ENCODE results near the gene ZXDA. TPM values are rescaled to one million over a fixed set of nuclear protein-coding genes. Genes with fewer than 3 reads are reported as not detected.
"Not testable (repeated sequence)": the region's sequence is repeated elsewhere in the genome, so short reads cannot be mapped to it uniquely, and the experiment has no call there.

ZXDA gene
- total RNA-seq, 1 donor from 2014 or later: 3.9 TPM

- H3K27me3 Mint-ChIP-seq (ENCODE audit: low read depth); DNase-seq (ENCODE audit: low spot score); H3K27ac Mint-ChIP-seq; H3K9me3 Mint-ChIP-seq: not testable (repeated sequence)
- intact Hi-C loops (cut with micrococcal nuclease): loop anchor here (5.0 to 10.0 kb wide), 3 partner anchors 214 to 1097 kb away; partner anchors contain the start of gene ZXDB
- Mint-ChIP-seq H3K4me1 (ENCODE audit: low read depth) (peaks cover 27% of the 10 kb centered on the region), H3K4me3 (ENCODE audit: low read depth) (peak overlapping the region; percentile 37), H3K36me3 (ENCODE audit: low read depth) (peaks cover 18% of the 10 kb centered on the region)
These were observed 1.2 kb downstream of the ZXDA start for GRCh38 chrX:57908972-57909594.

- Mint-ChIP-seq H3K27ac (no peak overlapping the region), H3K4me1 (ENCODE audit: low read depth) (peaks cover 27% of the 10 kb centered on the region), H3K9me3 (no peaks in the 10 kb centered on the region), H3K27me3 (ENCODE audit: low read depth) (no peaks in the 10 kb centered on the region), H3K4me3 (ENCODE audit: low read depth) (peak overlapping the region; percentile 49), H3K36me3 (ENCODE audit: low read depth) (peaks cover 18% of the 10 kb centered on the region)
- intact Hi-C loops (cut with micrococcal nuclease): loop anchor here (5.0 to 10.0 kb wide), 3 partner anchors 212 to 1094 kb away; partner anchors contain the start of gene ZXDB
- DNase-seq (ENCODE audit: low spot score): no peak
These were observed 3.5 kb downstream of the ZXDA start for GRCh38 chrX:57906790-57907189.

- intact Hi-C loops (cut with micrococcal nuclease): loop anchor here (5.0 to 10.0 kb wide), 3 partner anchors 210 to 1093 kb away; partner anchors contain the start of gene ZXDB
- H3K4me1 Mint-ChIP-seq (ENCODE audit: low read depth): peaks cover 20% of the 10 kb centered on the region
- H3K9me3 Mint-ChIP-seq: no peaks in the 10 kb centered on the region
- peaks cover 18% of the 10 kb centered on the region for H3K36me3 Mint-ChIP-seq (ENCODE audit: low read depth)
- no peaks in the 10 kb centered on the region for H3K27me3 Mint-ChIP-seq (ENCODE audit: low read depth)
- no peak overlapping the region for H3K27ac Mint-ChIP-seq
- no peak for DNase-seq (ENCODE audit: low spot score)
- H3K4me3 Mint-ChIP-seq (ENCODE audit: low read depth): peak overlapping the region; percentile 61
These were observed 5.1 kb downstream of the ZXDA start for GRCh38 chrX:57905141-57905540.

- intact Hi-C loops (cut with micrococcal nuclease): loop anchor here (10.0 kb wide), 1 partner anchor 210 kb away; no protein-coding TSS in a partner anchor
These were observed 5.9 kb downstream of the ZXDA start for GRCh38 chrX:57904176-57904880.

DNA sequence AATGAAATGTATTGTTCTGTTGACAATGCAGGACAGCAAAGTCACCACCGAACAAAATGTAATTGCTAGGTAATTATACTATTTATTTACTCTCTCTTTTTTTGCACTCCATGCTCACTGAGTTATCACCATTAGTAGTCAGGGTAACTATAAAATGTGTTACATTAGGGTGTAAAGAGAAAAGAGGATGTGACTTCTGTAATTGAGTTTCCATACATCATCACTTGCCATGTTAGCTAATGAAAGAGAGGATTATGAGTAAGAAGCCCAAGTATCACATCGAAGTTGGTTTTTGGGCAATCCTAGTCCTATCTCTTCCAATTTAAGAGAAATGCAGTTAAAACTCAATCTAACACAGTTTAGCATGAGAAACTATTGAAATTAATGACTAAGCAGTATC, 7.6 kb downstream of the ZXDA start:
- Mint-ChIP-seq H3K4me3 (ENCODE audit: low read depth) (no peak overlapping the region), H3K4me1 (ENCODE audit: low read depth) (peaks cover 16% of the 10 kb centered on the region), H3K27me3 (ENCODE audit: low read depth) (no peaks in the 10 kb centered on the region), H3K27ac (no peak overlapping the region), H3K9me3 (no peaks in the 10 kb centered on the region), H3K36me3 (ENCODE audit: low read depth) (peaks cover 18% of the 10 kb centered on the region)
- no peak for DNase-seq (ENCODE audit: low spot score)
- intact Hi-C loops (cut with micrococcal nuclease): loop anchor here (10.0 kb wide), 1 partner anchor 208 kb away; no protein-coding TSS in a partner anchor

More at GRCh38 chrX:57904176-57904880, 5.9 kb downstream of the ZXDA start:
- H3K4me3 Mint-ChIP-seq (ENCODE audit: low read depth): no peak overlapping the region
- DNase-seq (ENCODE audit: low spot score): no peak
- no peak overlapping the region for H3K27ac Mint-ChIP-seq
- peaks cover 18% of the 10 kb centered on the region for H3K36me3 Mint-ChIP-seq (ENCODE audit: low read depth)
- H3K27me3 Mint-ChIP-seq (ENCODE audit: low read depth): no peaks in the 10 kb centered on the region
- peaks cover 20% of the 10 kb centered on the region for H3K4me1 Mint-ChIP-seq (ENCODE audit: low read depth)
- H3K9me3 Mint-ChIP-seq: no peaks in the 10 kb centered on the region

DNA sequence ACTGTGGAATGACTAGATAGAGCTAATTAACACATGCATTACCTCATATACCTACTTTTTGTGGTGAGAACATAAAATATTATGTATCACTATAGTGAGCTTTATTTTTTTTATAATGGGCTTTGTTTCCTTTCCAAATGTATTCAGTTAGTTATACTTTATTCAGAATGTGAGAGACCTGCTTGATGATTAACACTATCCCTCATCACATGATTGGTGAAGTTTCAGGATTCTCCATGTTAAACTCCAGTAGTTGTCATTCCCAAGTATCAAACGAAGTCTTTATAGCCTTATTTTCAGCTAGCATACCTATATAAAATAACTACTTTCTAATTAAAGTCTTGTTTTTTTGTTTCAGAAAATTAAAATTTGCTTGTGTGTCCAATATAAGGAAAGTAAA, 8.8 kb downstream of the ZXDA start:
- intact Hi-C loops (cut with micrococcal nuclease): loop anchor here (10.0 kb wide), 1 partner anchor 207 kb away; no protein-coding TSS in a partner anchor
- no peak for DNase-seq (ENCODE audit: low spot score)
- peaks cover 8% of the 10 kb centered on the region for H3K4me1 Mint-ChIP-seq (ENCODE audit: low read depth)
- H3K36me3 Mint-ChIP-seq (ENCODE audit: low read depth): peaks cover 6% of the 10 kb centered on the region
- H3K27me3 Mint-ChIP-seq (ENCODE audit: low read depth): no peaks in the 10 kb centered on the region
- no peak overlapping the region for H3K27ac Mint-ChIP-seq
- no peak overlapping the region for H3K4me3 Mint-ChIP-seq (ENCODE audit: low read depth)
- no peaks in the 10 kb centered on the region for H3K9me3 Mint-ChIP-seq

GRCh38 chrX:57900975-57901374, 9.3 kb downstream of the ZXDA start:
- H3K27ac Mint-ChIP-seq: no peak overlapping the region
- H3K9me3 Mint-ChIP-seq: no peaks in the 10 kb centered on the region
- H3K36me3 Mint-ChIP-seq (ENCODE audit: low read depth): peaks cover 3% of the 10 kb centered on the region
- H3K4me3 Mint-ChIP-seq (ENCODE audit: low read depth): no peak overlapping the region
- peaks cover 4% of the 10 kb centered on the region for H3K4me1 Mint-ChIP-seq (ENCODE audit: low read depth)
- DNase-seq (ENCODE audit: low spot score): no peak
- intact Hi-C loops (cut with micrococcal nuclease): loop anchor here (10.0 kb wide), 1 partner anchor 206 kb away; no protein-coding TSS in a partner anchor
- no peaks in the 10 kb centered on the region for H3K27me3 Mint-ChIP-seq (ENCODE audit: low read depth)

DNA sequence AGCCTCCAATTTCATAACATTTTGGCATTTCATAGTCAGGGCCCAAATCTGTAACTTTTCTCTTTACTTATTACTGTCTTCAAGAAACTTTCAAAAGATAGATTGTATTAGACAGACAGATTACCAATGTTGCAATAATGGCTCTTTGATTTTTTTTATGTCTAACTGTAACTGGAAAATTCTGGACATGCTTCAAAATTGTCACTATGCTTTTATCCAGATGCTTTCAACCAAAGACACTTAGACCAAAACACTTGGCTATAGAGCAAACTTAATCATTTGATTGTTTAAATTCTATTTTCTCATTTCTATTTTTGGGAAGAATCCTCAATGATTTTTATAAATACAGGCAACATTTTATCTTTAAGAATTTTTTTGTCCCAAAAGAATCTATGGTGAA, 10.4 kb downstream of the ZXDA start:
- H3K4me1 Mint-ChIP-seq (ENCODE audit: low read depth): no peaks in the 10 kb centered on the region
- no peak overlapping the region for H3K4me3 Mint-ChIP-seq (ENCODE audit: low read depth)
- DNase-seq (ENCODE audit: low spot score): no peak
- H3K36me3 Mint-ChIP-seq (ENCODE audit: low read depth): no peaks in the 10 kb centered on the region
- no peaks in the 10 kb centered on the region for H3K9me3 Mint-ChIP-seq
- no peak overlapping the region for H3K27ac Mint-ChIP-seq
- intact Hi-C loops (cut with micrococcal nuclease): loop anchor here (10.0 kb wide), 1 partner anchor 205 kb away; no protein-coding TSS in a partner anchor
- no peaks in the 10 kb centered on the region for H3K27me3 Mint-ChIP-seq (ENCODE audit: low read depth)

DNA sequence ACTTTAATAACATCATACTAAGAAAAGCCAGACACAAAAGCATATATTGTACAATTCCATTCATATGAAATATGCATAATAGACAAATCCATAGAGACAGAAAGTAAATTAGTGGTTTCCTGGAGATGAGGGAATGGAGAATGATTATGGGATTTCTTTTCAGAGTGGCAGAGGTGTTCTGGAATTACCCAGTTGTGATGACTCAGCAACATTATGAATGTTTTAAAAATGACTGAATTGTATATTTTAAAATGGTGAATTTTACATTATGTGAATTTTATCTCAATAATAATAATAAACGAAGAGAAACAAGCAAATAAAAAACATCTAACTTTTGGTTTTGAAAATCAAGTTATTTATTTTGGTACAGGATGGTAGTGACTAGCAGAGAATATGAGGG, 11.2 kb downstream of the ZXDA start:
- Mint-ChIP-seq H3K9me3 (no peaks in the 10 kb centered on the region), H3K27me3 (ENCODE audit: low read depth) (no peaks in the 10 kb centered on the region), H3K36me3 (ENCODE audit: low read depth) (no peaks in the 10 kb centered on the region), H3K4me3 (ENCODE audit: low read depth) (no peak overlapping the region), H3K4me1 (ENCODE audit: low read depth) (peaks cover 1% of the 10 kb centered on the region), H3K27ac (no peak overlapping the region)
- no peak for DNase-seq (ENCODE audit: low spot score)
- intact Hi-C loops (cut with micrococcal nuclease): no loop called here

- peaks cover 17% of the 10 kb centered on the region for H3K9me3 Mint-ChIP-seq
- intact Hi-C loops (cut with micrococcal nuclease): no loop called here
These were observed 38.8 kb downstream of the ZXDA start for GRCh38 chrX:57871463-57871862.

More at GRCh38 chrX:57871463-57871862, 38.8 kb downstream of the ZXDA start:
- no peak for DNase-seq (ENCODE audit: low spot score)
- Mint-ChIP-seq H3K36me3 (ENCODE audit: low read depth) (no peaks in the 10 kb centered on the region), H3K27ac (no peak overlapping the region), H3K27me3 (ENCODE audit: low read depth) (no peaks in the 10 kb centered on the region), H3K4me3 (ENCODE audit: low read depth) (no peak overlapping the region), H3K4me1 (ENCODE audit: low read depth) (no peaks in the 10 kb centered on the region)

Other genes starting within 250 kb of the ZXDA start
- not detected in 2 replicates for gene NLRP2B, start 230.2 kb downstream of the ZXDA start, total RNA-seq

Measured in activated T-helper 2 cell treated with anti-CD3 and anti-CD28 coated beads, Interferon-gamma antibody, Interleukin-2, Interleukin-4, amounts not matched to agents 10 μg/mL and 5 μg/mL and 100 μg/mL, durations not matched to agents 14 hours and 24 hours and 36 hours (primary cell).